HT1080 (cell line): ENCODE measurements around the gene SIGLEC7. TPM values are rescaled to one million over a fixed set of nuclear protein-coding genes. Genes with fewer than 3 reads are reported as not detected.
A peak's percentile ranks its signal among the peaks of the same experiment; 100 is the strongest.

ENCODE experiments used
- DNase-seq: peaks from one replicate; pipeline ENCODE4 v3.0.0-alpha.2; 2015; ENCODE audit warnings: low read depth
- polyA plus RNA-seq, 2 experiments: library from polyadenylated mRNA; depleted of rRNA; stranded (reverse); fragments of >200 nt; gene quantifications; 2 replicates each; pipeline ENCODE4 v1.2.3, GENCODE V29; 2015
- total RNA-seq: library from RNA; depleted of rRNA; stranded (reverse); fragments of >200 nt; shearing (Covaris generic); gene quantifications from 2 replicates; pipeline ENCODE4 v1.2.3, GENCODE V29; 2014; rRNA removed

Gene SIGLEC7
- not detected in 2 replicates for total RNA-seq
- polyA plus RNA-seq (2015; cell fraction: cytosol; rRNA removed), result 0.07 TPM in 1 of 2 replicates, not detected in the other
- not detected in 2 replicates for polyA plus RNA-seq (2015; cell fraction: nucleus; rRNA removed)

DNA sequence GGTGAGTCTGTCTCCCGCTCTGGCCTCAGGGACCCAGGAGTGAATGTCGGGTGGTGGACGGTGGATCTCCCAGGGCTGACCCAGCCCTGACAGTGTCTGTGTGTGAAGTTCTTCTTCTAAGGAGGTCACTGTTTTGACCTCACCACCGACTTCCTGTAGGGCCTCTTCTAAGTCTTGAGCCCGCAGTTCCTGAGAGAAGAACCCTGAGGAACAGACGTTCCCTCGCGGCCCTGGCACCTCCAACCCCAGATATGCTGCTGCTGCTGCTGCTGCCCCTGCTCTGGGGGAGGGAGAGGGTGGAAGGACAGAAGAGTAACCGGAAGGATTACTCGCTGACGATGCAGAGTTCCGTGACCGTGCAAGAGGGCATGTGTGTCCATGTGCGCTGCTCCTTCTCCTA is at the start of gene SIGLEC7:
SIGLEC7 (plus strand) TSS at position 183 of the 400 bp plus-strand sequence; CDS start at position 252, 69 bp downstream.
- no peak for DNase-seq

DNA sequence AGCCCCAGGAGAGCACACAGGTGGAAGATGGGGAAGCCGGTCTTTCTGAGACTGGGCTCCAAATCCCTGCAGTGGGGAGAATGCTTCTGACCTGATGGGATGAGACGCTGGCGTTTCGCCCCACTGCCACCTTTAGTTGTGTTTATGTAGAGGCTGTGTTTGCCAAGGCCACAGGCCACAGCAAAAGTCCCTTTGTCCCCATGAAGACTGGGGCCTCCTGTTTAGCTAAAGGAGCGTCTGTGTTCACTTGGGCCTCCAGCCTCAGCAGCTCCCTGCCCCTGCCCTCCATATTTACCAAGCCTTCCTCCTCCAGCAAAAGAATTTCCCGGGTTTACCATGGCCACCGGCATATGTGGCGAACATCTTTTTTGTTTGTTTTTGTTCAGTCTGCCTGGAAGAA is 49.0 kb upstream of the SIGLEC7 start:
- DNase-seq, result no peak

DNA sequence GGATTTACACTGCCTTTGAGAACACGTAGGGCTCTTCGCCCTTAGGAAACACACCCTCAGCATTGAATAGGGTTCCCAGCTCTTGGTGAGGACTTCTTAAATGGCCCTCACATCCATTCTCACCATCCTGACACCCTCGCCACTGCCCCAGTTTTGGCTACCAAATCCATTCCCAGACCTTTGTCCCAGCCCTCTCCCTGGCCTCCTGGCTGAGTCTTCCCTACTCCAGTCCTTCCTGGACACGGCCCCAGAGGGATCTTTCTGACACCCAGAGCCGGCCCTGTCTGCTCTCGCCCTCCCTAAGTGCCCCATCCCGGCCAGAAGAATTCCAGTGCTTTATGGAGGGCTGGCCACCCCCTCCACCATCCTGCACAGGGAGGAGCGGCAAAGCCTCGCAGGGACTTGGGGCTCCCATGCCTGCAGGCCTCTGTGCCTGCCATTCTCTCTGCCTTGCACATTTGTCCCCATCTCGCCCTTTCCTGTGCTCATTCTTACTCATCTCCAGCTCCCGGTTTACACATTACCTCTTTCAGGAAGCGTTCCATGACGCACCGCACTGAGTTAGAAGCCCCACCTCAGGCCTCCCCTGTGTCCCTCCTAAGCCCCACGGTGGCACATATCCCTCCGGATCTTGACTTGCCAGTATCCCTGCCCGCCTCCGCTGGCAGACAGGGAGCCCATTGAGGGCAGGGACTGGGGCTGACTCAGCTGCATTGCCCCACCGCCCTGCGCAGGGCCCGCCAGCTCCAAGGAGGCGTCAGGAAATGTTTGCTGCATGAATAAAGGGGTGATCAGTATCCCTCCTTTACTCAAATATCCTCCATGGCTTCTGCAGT is 48.4 kb upstream of the SIGLEC7 start:
- peak; percentile 21 for DNase-seq

DNA sequence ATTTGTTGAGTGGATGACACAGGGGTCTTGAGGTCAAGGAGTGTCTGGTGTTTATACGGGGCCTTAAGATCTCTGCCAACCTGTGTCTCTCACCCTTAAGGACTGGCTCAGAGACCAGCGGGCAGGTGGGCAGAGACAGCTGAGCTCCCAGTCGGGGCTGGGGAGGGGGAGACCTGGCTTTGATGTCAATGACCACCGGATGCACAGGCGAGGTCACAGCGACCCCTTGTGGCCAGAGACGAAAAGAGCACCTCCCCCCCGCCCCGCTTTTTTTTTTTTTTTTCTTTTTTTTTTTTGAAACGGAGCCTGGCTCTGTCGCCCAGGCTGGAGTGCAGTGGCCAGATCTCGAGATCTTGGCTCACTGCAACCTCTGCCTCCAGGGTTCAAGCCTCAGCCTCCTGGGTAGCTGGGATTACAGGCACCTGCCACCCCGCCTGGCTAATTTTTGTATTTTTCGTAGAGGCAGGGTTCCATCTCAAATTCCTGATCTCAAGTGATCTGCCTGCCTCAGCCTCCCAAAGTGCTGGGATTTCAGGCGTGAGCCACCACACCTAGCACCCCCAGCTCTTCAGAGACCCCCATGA is 47.3 kb upstream of the SIGLEC7 start:
- no peak for DNase-seq

DNA sequence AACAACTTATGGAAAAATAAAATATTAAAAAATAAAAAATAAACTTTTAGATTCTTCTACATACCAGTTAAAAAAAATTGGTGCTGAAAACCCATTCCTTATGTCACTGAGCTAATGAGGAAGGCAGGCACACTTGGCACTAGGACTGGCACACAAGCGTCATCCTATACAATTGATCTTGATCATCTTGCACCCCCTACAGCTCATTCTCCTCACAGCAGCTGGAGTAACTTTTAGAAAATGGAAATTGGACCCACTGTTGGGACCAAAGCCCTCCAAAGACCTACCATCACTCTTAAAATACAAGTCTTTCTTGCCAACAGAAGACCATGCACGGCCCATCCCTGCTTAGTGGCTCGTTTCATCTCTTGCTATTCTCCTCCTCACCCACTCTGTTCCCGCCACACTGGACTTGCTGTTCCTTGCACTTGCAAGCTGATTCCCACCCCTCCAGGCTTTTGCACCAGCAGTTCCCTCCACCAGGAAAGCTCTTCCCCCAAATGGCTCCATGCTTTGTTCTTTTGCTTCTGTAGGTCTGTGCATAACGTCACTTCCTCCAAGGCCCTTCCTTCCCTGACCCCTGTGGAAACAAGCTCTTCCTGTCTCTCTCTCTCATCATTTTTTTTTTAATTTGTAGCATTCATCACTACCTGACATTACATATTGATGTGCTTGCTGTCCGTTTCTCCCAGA is 45.5 kb upstream of the SIGLEC7 start:
- no peak for DNase-seq

DNA sequence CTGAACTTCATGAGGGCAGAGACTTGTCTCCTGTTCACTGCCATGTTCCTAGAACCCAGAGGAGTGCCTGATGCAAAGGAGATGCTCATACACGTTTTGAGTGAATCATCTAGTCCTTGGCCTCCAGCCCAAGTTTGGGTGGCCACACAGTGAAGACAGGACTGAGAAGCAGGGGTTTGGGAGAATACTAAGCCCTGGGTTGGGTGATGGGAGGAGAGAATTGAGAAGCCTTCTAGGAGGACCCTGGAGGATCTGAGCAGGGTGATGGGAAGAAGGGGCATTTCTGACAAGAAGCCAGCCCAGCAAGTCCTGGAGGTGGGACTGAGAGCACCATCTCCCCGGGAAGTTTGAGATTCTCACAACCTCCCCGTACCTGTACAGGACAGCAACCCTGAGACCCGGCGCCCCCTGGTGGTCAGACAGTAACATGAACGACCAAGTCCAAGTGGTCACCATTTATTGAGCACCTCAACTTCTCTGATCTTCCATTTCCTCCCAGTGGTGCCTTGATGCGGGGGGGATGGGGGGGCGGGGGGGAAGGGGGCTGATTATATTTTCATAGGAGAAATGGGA is 44.8 kb upstream of the SIGLEC7 start:
- peak; percentile 55 for DNase-seq

DNA sequence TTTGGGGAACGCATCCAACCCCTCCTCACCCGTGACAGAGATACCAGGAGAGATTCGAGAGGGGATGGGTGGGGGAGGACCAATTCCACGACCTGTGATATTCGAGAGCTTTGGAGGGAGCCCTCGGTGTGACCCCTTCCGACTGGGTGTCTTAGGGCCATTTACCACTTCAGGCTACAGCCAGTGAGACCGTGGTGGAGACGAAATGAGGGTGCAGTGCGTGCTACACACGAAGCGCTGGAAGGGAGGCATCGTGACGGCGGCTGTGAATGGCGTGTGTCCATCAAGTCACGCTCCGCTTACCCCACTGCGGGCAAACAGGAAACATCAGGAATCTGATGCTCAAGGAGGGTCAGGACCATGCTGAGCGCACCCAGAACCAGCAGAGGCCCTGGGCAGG is 44.3 kb upstream of the SIGLEC7 start:
- no peak for DNase-seq

DNA sequence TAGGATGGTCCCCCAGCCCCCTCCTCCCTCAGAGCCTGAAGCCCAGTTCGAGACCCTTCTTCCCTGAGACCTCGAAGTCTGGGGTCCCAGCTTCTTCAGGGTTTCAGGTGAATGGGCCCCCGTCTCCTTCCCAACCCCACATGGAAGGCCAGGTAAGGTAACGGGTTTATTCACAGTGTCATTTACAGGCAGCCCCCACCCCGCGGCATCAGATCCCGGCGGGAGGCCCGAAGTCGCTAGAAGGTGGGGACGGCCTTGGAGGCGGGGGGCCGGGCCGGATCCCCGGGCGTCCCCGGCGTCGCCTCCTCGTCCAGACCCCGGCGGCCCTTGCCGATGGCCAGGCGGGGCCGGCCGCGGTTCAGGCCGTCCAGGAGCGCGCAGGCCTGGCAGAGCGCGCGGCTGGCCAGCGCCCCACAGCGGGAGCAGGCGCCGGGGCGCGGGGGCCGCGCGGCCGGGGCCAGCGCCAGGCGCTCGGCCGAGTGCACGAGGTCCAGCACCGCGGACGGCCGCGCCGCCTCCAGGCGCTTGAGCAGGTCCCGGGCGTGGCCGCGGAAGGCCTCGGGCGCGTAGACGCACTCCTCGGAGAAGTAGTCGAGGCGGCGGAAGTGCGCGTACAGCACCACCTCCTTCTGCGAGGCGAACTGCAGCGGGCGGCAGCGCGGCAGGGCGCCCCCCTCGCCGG is 43.6 kb upstream of the SIGLEC7 start:
- DNase-seq, result no peak

DNA sequence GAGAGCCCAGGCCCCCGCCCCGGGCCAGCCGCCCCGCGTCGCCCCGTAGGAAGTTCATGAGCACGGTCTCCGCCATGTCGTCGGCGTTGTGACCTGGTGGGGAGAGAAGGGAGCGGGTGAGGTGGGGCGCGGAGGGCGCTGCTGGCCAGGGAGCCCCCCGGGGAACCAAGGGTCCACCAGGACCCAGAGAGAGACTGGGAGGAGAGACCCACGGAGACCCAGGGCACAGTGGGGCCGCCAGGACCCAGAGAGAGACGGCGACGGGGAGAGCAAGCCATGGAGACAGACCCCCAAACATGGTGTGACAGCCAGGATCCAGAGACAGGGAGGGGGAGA is 43.1 kb upstream of the SIGLEC7 start:
- no peak for DNase-seq

DNA sequence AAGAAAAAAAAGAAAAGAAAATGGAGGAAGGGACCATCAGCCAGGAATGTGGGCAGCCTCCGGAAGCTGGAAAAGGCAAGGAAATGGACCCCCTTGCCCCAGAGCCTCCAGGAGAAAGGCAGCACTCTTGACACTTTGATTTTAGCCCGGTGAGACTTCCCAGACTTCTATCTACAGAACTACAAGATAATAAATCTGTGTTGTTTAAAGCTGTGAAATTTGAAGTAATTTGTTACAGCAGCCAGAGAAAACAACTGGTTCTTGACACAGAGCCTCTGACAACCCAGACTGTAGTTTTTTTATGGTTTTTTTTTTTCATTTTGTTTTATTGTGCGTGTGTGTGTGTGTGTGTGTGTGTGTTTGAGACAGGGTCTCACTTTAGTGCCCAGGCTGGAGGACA is 41.5 kb upstream of the SIGLEC7 start:
- DNase-seq, result no peak

DNA sequence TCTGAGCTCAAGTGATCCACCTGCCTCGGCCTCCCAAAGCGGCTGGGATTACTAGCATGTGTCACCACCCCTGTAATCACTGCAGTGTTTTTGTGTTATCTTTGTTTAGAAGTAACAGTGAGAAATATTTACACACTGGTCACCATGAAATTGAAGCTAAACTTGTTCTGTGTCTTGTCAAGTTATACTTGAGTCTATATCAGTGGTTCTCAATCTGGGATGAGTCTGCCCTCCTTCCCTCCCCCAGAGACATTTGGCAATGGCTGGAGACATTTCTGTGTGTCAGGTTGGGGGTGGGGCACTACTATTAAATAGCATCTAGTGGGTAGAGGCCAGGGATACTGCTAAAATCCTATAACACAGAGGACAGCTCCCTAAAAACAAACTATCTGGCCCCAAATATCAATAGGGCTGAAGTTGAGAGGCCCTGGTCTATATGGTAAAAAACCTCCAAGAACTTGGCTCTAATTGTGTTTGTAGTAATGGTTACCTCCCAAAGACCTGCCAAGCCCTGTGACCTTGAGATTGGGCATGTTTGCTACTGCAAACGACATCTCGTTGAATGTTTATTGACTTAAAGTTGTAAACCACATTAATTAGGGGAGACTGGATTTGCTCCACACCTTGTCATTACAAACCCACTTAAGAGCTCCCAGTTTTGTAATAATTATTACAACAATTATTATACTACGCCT is 40.8 kb upstream of the SIGLEC7 start:
- no peak for DNase-seq

DNA sequence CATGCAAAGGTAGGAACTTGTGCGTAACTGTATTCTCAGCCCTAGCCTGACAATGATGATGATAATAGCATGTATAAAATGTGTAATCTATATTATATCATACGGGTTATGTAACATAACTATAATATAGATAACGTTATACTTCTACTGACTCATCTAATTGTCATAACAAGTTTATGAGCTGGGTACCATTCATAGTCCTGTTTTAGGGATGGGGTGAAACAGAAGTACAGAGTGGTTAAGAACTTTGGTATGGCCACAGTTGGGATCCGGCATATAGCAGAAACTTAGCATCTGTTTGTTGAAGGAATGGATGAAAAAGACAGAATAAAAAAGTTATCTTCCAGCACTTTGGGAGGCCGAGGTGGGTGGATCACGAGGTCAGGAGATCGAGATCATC is 39.1 kb upstream of the SIGLEC7 start:
- DNase-seq, result no peak

DNA sequence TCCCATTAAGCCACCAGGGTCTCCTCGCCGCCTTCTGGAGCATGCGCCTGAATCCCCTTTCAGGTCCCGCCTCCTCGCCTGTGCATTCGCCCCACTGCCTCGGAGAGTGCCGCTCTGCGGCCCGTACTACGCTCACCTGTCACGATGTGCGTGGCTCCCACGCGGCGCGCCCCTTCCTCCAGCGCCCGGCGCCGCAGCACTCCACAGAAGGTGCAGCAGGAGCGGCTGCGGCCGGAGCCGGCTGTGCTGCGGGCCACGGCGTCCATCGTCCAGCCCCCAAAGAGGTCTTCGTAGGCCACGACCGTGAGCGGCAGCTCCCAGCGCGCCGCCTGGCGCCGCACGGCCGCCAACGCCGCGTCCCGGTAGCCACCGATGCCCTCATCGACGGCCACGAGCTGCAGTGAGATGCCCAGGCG is 38.2 kb upstream of the SIGLEC7 start:
- no peak for DNase-seq

DNA sequence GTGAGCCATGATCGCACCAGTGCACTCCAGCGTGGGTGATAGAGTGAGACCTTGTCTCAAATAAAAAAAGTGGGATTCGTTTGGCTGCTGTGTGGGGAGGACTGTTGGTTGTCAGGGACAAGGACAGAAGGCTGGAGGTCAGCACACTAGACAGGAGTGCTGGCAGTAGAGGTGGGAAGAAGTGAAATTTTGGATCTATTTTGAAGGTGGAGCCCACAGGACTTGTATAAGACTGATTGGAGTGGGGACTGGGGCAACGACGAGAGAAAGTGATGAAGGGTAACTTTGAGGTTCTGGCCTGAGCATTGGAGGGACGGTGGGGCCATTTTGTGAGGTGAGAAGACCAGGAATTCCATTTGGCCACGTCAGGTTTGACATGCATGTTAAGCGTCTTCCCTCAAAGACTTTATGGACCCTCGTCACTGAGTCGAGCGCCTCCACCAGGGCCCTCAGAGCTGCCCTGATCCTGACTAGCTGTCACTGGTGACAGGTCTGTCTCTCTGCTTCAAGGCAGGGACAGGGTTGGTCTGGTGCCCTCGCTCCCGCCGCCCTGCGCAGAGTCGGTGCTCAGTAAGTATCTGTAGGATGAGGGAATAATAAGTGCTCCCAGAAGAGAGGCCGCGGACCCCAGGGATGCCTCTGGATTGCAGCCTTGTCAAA is 34.6 kb upstream of the SIGLEC7 start:
- peak; percentile 47 for DNase-seq

DNA sequence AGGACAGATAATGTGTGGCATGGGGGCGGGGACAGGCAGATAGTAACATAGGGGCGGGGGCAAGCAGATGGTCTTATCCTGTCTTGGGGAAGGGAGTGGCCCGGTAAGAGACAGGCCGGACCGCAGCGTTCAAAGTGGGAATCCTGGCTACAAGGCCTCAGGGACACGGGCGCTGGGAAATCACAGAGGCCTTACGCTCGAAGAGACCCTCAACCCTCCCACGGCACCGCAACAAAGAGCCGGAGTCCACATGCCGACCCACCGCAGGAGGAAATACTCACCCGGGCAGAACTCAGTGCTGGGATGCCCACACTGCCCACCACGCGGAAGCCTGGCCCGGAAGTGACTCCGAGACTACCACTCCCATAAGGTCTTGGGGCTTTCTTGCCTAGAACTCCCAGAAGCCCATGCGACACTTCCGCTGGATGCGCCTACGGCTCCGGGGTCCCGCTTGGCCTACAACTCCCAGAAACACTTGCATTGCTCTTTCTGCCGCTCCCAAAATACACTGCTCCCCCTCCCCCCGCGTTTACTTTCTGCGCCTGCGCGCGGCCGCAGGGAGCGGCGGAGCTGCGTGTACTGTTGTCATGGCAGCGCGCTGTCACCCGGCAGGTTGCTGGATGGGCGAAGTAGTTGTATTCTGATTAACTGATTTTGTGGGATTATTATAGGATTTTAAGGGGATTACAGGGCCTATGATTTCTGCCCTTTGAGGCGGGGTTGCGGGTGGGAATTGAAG is 33.9 kb upstream of the SIGLEC7 start, which contains the start of gene CTU1:
CTU1 (minus strand) TSS at position 344 of the 739 bp plus-strand sequence. CDS start 3,840 bp downstream, outside the sequence.
- DNase-seq, result peak; percentile 100

DNA sequence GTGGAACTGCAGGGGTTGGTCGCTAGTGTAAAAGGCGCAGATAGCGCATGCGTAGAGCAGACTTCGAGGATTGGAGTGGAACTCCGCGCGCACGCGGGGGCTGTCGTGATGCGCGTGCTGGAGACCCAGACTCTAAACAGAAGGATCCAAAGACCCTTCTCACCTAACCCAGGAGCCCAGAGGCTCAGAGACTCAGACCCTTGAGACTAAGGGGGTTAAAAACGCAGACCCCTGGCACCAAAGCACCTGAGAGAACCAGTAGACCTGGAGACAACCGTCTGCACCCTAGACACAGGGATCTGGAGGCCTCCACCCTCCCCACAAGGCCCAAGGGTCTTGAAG is 33.3 kb upstream of the SIGLEC7 start:
- no peak for DNase-seq

DNA sequence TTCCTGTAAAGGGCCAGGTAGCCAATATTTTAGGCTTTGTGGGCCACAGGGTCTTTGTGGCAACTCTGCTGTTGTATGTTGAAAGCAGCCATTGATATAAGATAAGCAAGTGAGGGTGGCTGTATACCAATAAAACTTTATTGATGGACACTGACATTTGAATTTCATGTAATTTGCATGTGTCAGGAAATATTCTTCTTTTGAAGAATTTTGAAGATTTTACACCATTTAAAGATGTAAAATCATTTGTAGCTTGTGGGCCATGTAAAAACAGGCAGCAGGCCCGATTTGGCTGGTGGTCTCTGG is 31.5 kb upstream of the SIGLEC7 start:
- DNase-seq, result no peak

DNA sequence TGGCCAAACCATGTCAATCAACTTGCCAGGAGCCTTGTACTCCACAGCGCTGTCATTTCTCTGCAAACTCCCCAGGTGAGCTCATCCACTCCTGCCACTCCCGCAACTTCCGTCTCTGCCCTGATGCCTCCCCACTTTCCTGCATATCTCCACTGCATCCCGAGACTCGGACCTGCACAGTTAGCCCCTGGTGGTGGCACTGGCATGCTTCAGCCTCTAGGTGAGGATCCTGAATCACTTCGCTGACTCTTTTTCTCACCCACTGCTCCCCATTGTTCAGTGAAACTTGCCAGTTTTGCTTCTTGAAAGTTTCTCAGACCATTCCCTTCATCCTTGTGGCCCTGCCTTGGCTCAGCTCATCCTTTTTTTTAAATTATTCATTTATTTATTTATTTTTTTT is 30.5 kb upstream of the SIGLEC7 start:
- DNase-seq, result peak; percentile 24

DNA sequence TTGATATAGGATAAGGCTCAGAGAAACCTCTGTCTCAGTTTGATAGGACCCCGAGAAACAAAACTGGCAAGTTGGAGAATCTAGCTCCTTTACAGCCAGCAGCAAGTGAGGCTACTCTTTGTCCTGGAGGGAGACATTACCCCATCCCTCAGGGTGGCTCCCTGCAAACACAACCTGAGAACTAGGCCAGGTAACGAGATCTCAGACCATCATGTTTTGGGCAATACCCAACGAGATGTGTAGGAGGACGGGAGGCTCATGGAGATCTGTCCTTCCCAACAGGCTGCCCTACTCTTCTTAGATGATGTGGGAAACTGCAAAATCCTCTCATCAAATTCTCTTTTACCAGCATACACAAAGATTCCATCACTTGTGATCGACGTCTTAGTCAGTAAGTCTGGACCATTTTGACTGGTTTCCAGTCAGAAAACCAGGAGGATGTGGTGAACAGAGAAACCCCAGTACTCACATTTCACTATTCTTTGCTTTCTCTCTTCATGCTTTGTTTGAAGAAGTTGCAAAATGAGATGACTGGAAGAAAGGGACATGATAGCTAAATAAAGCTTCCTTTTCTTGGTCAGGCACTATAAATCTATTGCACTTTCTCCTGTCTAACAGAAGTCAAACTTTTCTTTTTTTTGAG is 27.9 kb upstream of the SIGLEC7 start:
- no peak for DNase-seq
